ENCODE measurements around the gene CPPED1. TPM values are rescaled to one million over a fixed set of nuclear protein-coding genes. Genes with fewer than 3 reads are reported as not detected.

The CPPED1 gene
- total RNA-seq, 4 donors from 2014 or later = 10.6 to 21.7 (median 16.7) TPM

DNA sequence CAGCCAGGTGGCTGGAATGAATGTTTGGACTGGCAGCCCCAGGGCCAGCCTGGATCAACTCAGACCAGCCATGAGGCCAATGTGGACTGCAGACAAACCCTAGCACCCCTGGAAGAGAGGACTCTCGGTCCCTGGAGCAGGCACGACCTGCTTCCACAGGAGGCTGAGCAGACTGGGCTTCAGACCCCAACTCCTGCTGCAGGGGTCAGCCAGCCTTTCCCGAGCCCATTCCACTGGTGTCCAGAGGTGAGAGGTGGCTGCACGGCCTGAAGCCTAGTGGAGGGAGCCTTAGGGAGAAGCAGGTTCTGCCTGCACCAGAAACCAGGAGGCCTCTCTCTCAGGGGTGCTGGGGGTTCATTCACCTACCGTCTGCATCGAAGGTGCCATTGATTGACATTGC is 97.1 kb downstream of the CPPED1 start:
- Histone ChIP-seq H3K4me1 (no peaks in the 10 kb centered on the region), H3K36me3 (peaks cover 0 to 20% (median 8%) of the 10 kb centered on the region in 4 donors), H3K27ac (replicated peaks in 1 of 4) (no peak overlapping the region), H3K9me3 (peaks cover 0 to 3% (median 0%) of the 10 kb centered on the region in 4 donors), H3K27me3 (no peaks in the 10 kb centered on the region), H3K4me3 (no peak overlapping the region)
- WGBS = 96% methylated on average over 3 of the region's 6 CpGs
- TF ChIP-seq, protein P1, sequence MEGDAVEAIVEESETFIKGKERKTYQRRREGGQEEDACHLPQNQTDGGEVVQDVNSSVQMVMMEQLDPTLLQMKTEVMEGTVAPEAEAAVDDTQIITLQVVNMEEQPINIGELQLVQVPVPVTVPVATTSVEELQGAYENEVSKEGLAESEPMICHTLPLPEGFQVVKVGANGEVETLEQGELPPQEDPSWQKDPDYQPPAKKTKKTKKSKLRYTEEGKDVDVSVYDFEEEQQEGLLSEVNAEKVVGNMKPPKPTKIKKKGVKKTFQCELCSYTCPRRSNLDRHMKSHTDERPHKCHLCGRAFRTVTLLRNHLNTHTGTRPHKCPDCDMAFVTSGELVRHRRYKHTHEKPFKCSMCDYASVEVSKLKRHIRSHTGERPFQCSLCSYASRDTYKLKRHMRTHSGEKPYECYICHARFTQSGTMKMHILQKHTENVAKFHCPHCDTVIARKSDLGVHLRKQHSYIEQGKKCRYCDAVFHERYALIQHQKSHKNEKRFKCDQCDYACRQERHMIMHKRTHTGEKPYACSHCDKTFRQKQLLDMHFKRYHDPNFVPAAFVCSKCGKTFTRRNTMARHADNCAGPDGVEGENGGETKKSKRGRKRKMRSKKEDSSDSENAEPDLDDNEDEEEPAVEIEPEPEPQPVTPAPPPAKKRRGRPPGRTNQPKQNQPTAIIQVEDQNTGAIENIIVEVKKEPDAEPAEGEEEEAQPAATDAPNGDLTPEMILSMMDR (IDR thresholded peaks at IDR 0.05) = no peak
- TF ChIP-seq POLR2AphosphoS5 (IDR thresholded peaks at IDR 0.05) (no peak), EP300 (IDR thresholded peaks at IDR 0.05) (no peak), POLR2A (IDR thresholded peaks at IDR 0.05; ENCODE audit: low read depth) (no peak)
- intact Hi-C loops (cut with DNase I) = no loop called here
- DNase-seq (ENCODE audit: extremely low spot score) = no peak

DNA sequence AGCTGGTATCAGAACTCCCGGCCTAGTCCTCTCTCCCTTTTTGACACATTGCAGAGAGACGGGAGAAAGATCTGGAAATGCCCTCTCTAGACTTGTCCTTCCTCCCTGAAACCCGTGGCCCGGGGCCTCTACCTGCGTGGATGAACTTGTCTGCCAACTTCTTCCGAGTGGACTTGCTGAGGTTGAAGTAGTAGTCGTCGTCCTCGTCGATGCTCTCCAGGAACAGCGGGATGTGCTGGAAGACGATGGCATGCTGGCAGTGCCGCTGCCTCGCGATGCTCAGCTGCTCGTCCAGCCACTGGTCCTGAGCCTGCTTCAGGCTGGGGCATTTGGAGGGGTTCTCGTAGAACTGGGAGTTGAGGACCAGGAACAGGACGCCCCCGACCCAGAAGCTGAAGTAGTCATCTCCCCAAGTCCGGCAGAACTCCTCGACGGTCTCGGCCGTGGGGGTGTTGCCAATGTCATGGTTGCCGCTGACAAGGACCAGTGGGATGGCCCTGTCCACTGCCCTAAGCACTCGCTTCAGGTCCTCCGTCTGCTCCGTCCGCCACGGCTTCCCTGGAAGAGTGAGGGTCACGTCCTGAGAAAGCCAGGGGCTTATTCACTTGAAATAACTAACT is 99.1 kb downstream of the CPPED1 start:
- no peak overlapping the region for H3K27ac ChIP-seq (replicated peaks in 1 of 4)
- no peaks in the 10 kb centered on the region for H3K4me1 ChIP-seq
- H3K4me3 ChIP-seq = no peak overlapping the region
- DNase-seq (ENCODE audit: extremely low spot score) = no peak
- H3K27me3 ChIP-seq = no peaks in the 10 kb centered on the region
- H3K36me3 ChIP-seq = peaks cover 0 to 30% (median 11%) of the 10 kb centered on the region in 4 donors
- 97% methylated on average over 23 of the region's 31 CpGs for WGBS
- intact Hi-C loops (cut with DNase I) = no loop called here
- TF ChIP-seq, protein P1 (IDR thresholded peaks at IDR 0.05) = no peak
- TF ChIP-seq POLR2AphosphoS5 (IDR thresholded peaks at IDR 0.05) = no peak
- TF ChIP-seq EP300 (IDR thresholded peaks at IDR 0.05) = no peak
- TF ChIP-seq POLR2A (IDR thresholded peaks at IDR 0.05; ENCODE audit: low read depth) = no peak
- H3K9me3 ChIP-seq = no peaks in the 10 kb centered on the region

DNA sequence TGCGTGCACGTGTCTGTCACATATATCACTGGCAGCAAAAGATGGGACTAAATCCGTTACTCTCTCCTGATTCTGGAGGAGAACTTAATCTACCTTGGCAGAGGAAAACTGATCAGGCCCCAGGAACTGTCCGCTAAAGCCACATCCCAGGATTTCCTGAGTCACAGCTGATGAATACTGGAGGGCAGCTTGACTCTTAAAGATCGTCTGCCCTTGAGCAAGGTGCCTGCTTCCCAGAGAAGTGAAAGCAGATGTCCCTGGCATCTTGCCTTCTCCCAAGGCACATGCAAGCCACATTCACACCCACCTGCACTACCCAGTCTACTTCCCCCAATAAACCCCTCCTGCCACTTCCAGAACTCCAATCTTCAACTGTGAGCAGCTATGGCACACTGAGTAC is 99.8 kb downstream of the CPPED1 start:
- TF ChIP-seq POLR2A (IDR thresholded peaks at IDR 0.05; ENCODE audit: low read depth) (no peak), EP300 (IDR thresholded peaks at IDR 0.05) (no peak), POLR2AphosphoS5 (IDR thresholded peaks at IDR 0.05) (no peak)
- TF ChIP-seq, protein P1 (IDR thresholded peaks at IDR 0.05) = no peak
- intact Hi-C loops (cut with DNase I) = no loop called here
- Histone ChIP-seq H3K9me3 (no peaks in the 10 kb centered on the region), H3K36me3 (peaks cover 0 to 30% (median 11%) of the 10 kb centered on the region in 4 donors), H3K27me3 (no peaks in the 10 kb centered on the region), H3K4me3 (no peak overlapping the region), H3K4me1 (no peaks in the 10 kb centered on the region), H3K27ac (replicated peaks in 1 of 4) (no peak overlapping the region)
- DNase-seq (ENCODE audit: extremely low spot score) = no peak
- 87% methylated on average over 5 of the region's 5 CpGs for WGBS

DNA sequence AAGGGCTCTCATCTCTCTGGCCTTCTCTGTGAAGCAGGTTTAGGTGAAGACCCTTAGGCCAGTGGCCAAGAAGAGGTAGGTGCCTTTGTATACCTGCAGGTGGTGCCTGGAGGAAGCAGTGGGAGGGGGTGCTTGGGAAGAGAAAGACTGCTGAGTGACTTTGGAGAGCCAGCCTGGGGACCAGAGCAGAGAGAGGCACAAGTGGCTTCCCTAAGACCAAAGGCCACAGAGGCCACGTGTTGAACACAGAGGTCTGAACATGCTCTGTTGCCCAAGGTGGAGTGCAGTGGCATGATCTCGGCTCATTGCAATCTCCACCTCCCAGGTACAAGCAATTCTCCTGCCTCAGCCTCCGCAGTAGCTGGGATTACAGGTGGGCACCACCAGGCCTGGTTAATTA is 103.5 kb downstream of the CPPED1 start:
- Histone ChIP-seq H3K27me3 (no peaks in the 10 kb centered on the region), H3K9me3 (no peaks in the 10 kb centered on the region), H3K4me1 (no peaks in the 10 kb centered on the region), H3K27ac (replicated peaks in 1 of 4) (no peak overlapping the region), H3K36me3 (peaks cover 0 to 36% (median 11%) of the 10 kb centered on the region in 4 donors), H3K4me3 (no peak overlapping the region)
- DNase-seq (ENCODE audit: extremely low spot score) = no peak
- 88% methylated on average over 3 of the region's 3 CpGs for WGBS
- intact Hi-C loops (cut with DNase I) = no loop called here
- TF ChIP-seq POLR2AphosphoS5 (IDR thresholded peaks at IDR 0.05) = no peak
- no peak for TF ChIP-seq POLR2A (IDR thresholded peaks at IDR 0.05; ENCODE audit: low read depth)
- TF ChIP-seq EP300 (IDR thresholded peaks at IDR 0.05) = no peak
- TF ChIP-seq, protein P1 (IDR thresholded peaks at IDR 0.05) = no peak

DNA sequence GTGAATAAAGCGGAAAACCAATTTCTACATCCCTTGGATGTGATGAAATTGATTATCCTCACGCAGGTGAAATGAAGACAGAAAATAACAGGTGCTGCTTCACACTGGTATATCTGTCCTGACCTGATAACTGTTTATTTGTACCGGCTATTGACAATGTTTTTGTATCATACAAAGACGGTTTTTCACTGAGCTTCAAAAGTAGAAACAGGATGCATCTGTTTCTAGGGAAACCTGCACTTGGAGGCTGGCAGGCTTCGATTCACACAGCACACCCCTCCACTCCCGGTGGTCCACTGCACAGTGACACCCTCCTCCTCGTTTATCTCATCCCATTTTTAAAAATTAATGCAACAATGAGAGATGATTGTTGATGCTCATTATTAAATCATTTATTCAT is 104.5 kb downstream of the CPPED1 start:
- H3K27ac ChIP-seq (replicated peaks in 1 of 4) = no peak overlapping the region
- intact Hi-C loops (cut with DNase I) = no loop called here
- DNase-seq (ENCODE audit: extremely low spot score) = no peak
- no peak overlapping the region for H3K4me3 ChIP-seq
- H3K27me3 ChIP-seq = no peaks in the 10 kb centered on the region
- peaks cover 0 to 31% (median 4%) of the 10 kb centered on the region in 4 donors for H3K36me3 ChIP-seq
- TF ChIP-seq EP300 (IDR thresholded peaks at IDR 0.05) (no peak), POLR2A (IDR thresholded peaks at IDR 0.05; ENCODE audit: low read depth) (no peak)
- 78% methylated on average over 7 of the region's 7 CpGs for WGBS
- no peaks in the 10 kb centered on the region for H3K9me3 ChIP-seq
- no peaks in the 10 kb centered on the region for H3K4me1 ChIP-seq
